ENCODE data around the gene LRRFIP1.
"Not testable (repeated sequence)": the region's sequence is repeated elsewhere in the genome, so short reads cannot be mapped to it uniquely, and the experiment has no call there.

The LRRFIP1 gene

DNA sequence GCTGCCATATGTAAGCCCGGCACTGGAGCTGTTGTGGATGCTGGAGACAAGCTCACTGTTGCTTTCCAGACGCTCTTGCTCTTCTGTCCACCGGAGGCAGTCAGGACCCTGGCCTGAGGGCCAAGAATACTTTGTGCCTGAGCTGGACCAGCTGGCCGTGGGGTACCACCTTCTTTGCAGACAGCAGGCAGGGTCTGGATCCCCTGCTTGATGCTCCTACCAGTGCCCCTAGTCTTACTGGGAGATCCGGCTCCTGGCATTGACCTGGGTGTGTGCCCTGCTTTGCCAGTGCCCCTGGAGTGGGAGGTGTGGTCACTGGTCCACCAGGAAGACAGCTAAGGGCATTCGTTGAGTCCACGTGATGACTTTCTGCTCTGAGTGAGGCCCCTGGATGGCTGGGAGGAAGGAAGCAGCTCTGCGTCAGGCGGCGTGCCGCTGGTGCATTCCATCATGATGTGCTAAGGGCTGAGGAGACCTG, 59.3 kb downstream of the LRRFIP1 start:
- peaks cover 30% of the 10 kb centered on the region for H3K4me1 ChIP-seq (ENCODE audit: control insufficient read depth, low read length)
- H3K27ac ChIP-seq (ENCODE audit: low read depth, low read length) = no peak overlapping the region
- H3K9me3 ChIP-seq (ENCODE audit: control insufficient read depth, insufficient read depth, low read length) = no peaks in the 10 kb centered on the region
- H4K20me1 ChIP-seq (ENCODE audit: control insufficient read depth, insufficient read depth, low read depth, low read length) = no peaks in the 10 kb centered on the region
- H3K4me2 ChIP-seq (ENCODE audit: low read length) = no peak overlapping the region
- TF ChIP-seq, protein P1, sequence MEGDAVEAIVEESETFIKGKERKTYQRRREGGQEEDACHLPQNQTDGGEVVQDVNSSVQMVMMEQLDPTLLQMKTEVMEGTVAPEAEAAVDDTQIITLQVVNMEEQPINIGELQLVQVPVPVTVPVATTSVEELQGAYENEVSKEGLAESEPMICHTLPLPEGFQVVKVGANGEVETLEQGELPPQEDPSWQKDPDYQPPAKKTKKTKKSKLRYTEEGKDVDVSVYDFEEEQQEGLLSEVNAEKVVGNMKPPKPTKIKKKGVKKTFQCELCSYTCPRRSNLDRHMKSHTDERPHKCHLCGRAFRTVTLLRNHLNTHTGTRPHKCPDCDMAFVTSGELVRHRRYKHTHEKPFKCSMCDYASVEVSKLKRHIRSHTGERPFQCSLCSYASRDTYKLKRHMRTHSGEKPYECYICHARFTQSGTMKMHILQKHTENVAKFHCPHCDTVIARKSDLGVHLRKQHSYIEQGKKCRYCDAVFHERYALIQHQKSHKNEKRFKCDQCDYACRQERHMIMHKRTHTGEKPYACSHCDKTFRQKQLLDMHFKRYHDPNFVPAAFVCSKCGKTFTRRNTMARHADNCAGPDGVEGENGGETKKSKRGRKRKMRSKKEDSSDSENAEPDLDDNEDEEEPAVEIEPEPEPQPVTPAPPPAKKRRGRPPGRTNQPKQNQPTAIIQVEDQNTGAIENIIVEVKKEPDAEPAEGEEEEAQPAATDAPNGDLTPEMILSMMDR (IDR thresholded peaks at IDR 0.05; ENCODE audit: low read depth, low read length, poor library complexity, severe bottlenecking) = peak; percentile 51
- no peak for TF ChIP-seq EZH2phosphoT487 (IDR thresholded peaks at IDR 0.05; ENCODE audit: borderline replicate concordance, low read length)
- no peaks in the 10 kb centered on the region for H3K36me3 ChIP-seq (ENCODE audit: control insufficient read depth, low read length)
- no peaks in the 10 kb centered on the region for H3K9me2 ChIP-seq (replicated peaks; ENCODE audit: control insufficient read depth, low read length)
- no peaks in the 10 kb centered on the region for H3K27me3 ChIP-seq (ENCODE audit: control insufficient read depth, low read length)
- H3K79me2 ChIP-seq (ENCODE audit: control insufficient read depth, low read length) = peaks cover 4% of the 10 kb centered on the region; the same call in 1 of the 2 replicates
- no peak overlapping the region for H3K4me3 ChIP-seq (ENCODE audit: low read length)
- H3F3A ChIP-seq (ENCODE audit: control insufficient read depth, insufficient read depth) = peaks cover 8% of the 10 kb centered on the region

DNA sequence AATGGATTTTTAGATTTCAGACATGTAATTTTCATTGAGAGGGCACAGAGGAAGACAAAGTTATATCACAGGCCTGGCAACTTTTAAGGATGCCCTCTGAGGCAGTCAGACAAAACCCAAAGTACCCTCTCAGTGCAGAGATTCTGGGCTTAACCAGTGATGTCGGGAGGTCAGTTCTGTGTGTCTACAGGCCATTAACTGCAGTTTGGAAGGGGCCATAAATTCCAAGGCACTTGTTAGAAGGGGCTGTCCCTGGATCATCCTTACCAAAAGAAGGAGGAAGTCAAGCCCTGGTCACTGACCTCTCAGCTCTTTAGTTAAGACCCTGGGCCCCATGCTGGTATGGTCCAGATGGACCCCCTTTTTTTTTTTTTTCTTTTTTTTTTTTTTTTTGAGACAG, 60.7 kb downstream of the LRRFIP1 start:
- Histone ChIP-seq H3F3A (ENCODE audit: control insufficient read depth, insufficient read depth) (peaks cover 8% of the 10 kb centered on the region), H3K36me3 (ENCODE audit: control insufficient read depth, low read length) (peaks cover 7% of the 10 kb centered on the region), H3K9me2 (replicated peaks; ENCODE audit: control insufficient read depth, low read length) (no peaks in the 10 kb centered on the region), H3K4me1 (ENCODE audit: control insufficient read depth, low read length) (peaks cover 30% of the 10 kb centered on the region), H3K4me3 (ENCODE audit: low read length) (no peak overlapping the region), H3K4me2 (ENCODE audit: low read length) (no peak overlapping the region), H3K9me3 (ENCODE audit: control insufficient read depth, insufficient read depth, low read length) (no peaks in the 10 kb centered on the region), H3K79me2 (ENCODE audit: control insufficient read depth, low read length) (peaks cover 13% of the 10 kb centered on the region), H3K27me3 (ENCODE audit: control insufficient read depth, low read length) (no peaks in the 10 kb centered on the region), H3K27ac (ENCODE audit: low read depth, low read length) (no peak overlapping the region), H4K20me1 (ENCODE audit: control insufficient read depth, insufficient read depth, low read depth, low read length) (no peaks in the 10 kb centered on the region; the same call in 1 of the 2 replicates)
- TF ChIP-seq, protein P1 (IDR thresholded peaks at IDR 0.05; ENCODE audit: low read depth, low read length, poor library complexity, severe bottlenecking) = no peak
- no peak for TF ChIP-seq EZH2phosphoT487 (IDR thresholded peaks at IDR 0.05; ENCODE audit: borderline replicate concordance, low read length)

DNA sequence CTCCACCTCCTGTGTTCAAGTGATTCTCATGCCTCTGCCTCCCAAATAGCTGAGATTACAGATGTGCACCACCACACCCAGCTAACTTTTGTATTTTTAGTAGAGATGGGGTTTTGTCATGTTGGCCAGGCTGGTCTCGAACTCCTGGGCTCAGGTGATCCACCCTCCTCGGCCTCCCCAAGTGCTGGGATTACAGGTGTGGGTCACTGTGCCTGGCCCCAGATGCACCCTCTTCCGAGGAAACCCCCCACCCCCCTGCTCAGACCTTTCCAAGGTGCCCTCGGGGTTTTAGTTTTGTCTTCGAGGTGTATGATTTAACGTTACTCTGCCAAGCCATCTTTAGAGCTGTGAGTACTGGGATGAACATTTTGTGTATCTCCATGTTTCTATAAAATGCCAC, 61.2 kb downstream of the LRRFIP1 start:
- not testable (repeated sequence) for H3K9me2 ChIP-seq (replicated peaks; ENCODE audit: control insufficient read depth, low read length); H4K20me1 ChIP-seq (ENCODE audit: control insufficient read depth, insufficient read depth, low read depth, low read length); H3F3A ChIP-seq (ENCODE audit: control insufficient read depth, insufficient read depth); H3K4me2 ChIP-seq (ENCODE audit: low read length); H3K4me3 ChIP-seq (ENCODE audit: low read length); H3K27ac ChIP-seq (ENCODE audit: low read depth, low read length); H3K27me3 ChIP-seq (ENCODE audit: control insufficient read depth, low read length); H3K36me3 ChIP-seq (ENCODE audit: control insufficient read depth, low read length); H3K9me3 ChIP-seq (ENCODE audit: control insufficient read depth, insufficient read depth, low read length)
- Histone ChIP-seq H3K79me2 (ENCODE audit: control insufficient read depth, low read length) (peaks cover 18% of the 10 kb centered on the region), H3K4me1 (ENCODE audit: control insufficient read depth, low read length) (peaks cover 30% of the 10 kb centered on the region)

GRCh38 chr2:237689336-237690131, 62.1 kb downstream of the LRRFIP1 start:
- Histone ChIP-seq H3F3A (ENCODE audit: control insufficient read depth, insufficient read depth) (peaks cover 11% of the 10 kb centered on the region), H3K27ac (ENCODE audit: low read depth, low read length) (no peak overlapping the region), H4K20me1 (ENCODE audit: control insufficient read depth, insufficient read depth, low read depth, low read length) (peaks cover 3% of the 10 kb centered on the region; the same call in 1 of the 2 replicates), H3K9me2 (replicated peaks; ENCODE audit: control insufficient read depth, low read length) (no peaks in the 10 kb centered on the region), H3K4me3 (ENCODE audit: low read length) (no peak overlapping the region), H3K4me2 (ENCODE audit: low read length) (no peak overlapping the region), H3K4me1 (ENCODE audit: control insufficient read depth, low read length) (peaks cover 40% of the 10 kb centered on the region), H3K79me2 (ENCODE audit: control insufficient read depth, low read length) (peaks cover 28% of the 10 kb centered on the region), H3K9me3 (ENCODE audit: control insufficient read depth, insufficient read depth, low read length) (no peaks in the 10 kb centered on the region), H3K27me3 (ENCODE audit: control insufficient read depth, low read length) (no peaks in the 10 kb centered on the region), H3K36me3 (ENCODE audit: control insufficient read depth, low read length) (peaks cover 15% of the 10 kb centered on the region)
- TF ChIP-seq, protein P1 (IDR thresholded peaks at IDR 0.05; ENCODE audit: low read depth, low read length, poor library complexity, severe bottlenecking) = no peak
- TF ChIP-seq EZH2phosphoT487 (IDR thresholded peaks at IDR 0.05; ENCODE audit: borderline replicate concordance, low read length) = no peak
